H9 (cell line): ENCODE results near the gene PTPN12. TPM values are rescaled to one million over a fixed set of nuclear protein-coding genes. Genes with fewer than 3 reads are reported as not detected.

Experiments
- DNase-seq: peaks from one replicate; pipeline ENCODE4 v3.0.0-alpha.2; 2017
- H2AFZ ChIP-seq: one replicate; pipeline ENCODE4 v1.6.1; 2013; ENCODE audit warnings: mild to moderate bottlenecking, low read length, control low read depth, moderate library complexity
- H2AK5ac ChIP-seq: 2 replicates; pipeline ENCODE4 v1.6.1; 2013; ENCODE audit warnings: low read length, control low read depth, mixed read lengths; ENCODE audit not compliant: insufficient read length
- H2BK120ac ChIP-seq: one replicate; pipeline ENCODE4 v1.6.1; 2013; ENCODE audit warnings: low read depth, mild to moderate bottlenecking, low read length, control low read depth, inconsistent platforms; ENCODE audit not compliant: poor library complexity, severe bottlenecking
- H2BK12ac ChIP-seq: 2 replicates; pipeline ENCODE4 v1.6.1; 2013; ENCODE audit warnings: low read length, control low read depth, mixed read lengths, low read depth; ENCODE audit not compliant: insufficient read length
- H2BK15ac ChIP-seq: 2 replicates; pipeline ENCODE4 v1.6.1; 2013; ENCODE audit warnings: low read depth, low read length, control low read depth
- H2BK20ac ChIP-seq: one replicate; pipeline ENCODE4 v1.6.1; 2013; ENCODE audit warnings: low read depth, mild to moderate bottlenecking, low read length, control low read depth, inconsistent platforms; ENCODE audit not compliant: poor library complexity, severe bottlenecking
- H2BK5ac ChIP-seq: 2 replicates; pipeline ENCODE4 v1.6.1; 2013; ENCODE audit warnings: low read length, control low read depth, mixed read lengths; ENCODE audit not compliant: insufficient read length
- H3K14ac ChIP-seq: 2 replicates; pipeline ENCODE4 v1.6.1; 2013; ENCODE audit warnings: low read length, control low read depth; ENCODE audit not compliant: insufficient read depth
- H3K18ac ChIP-seq: 2 replicates; pipeline ENCODE4 v1.6.1; 2013; ENCODE audit warnings: low read depth, mild to moderate bottlenecking, mixed read lengths, low read length, control low read depth; ENCODE audit not compliant: insufficient read length
- H3K23ac ChIP-seq: 2 replicates; pipeline ENCODE4 v1.6.1; 2013; ENCODE audit warnings: low read length, control low read depth, mixed read lengths, low read depth; ENCODE audit not compliant: insufficient read length
- H3K23me2 ChIP-seq: 2 replicates; pipeline ENCODE4 v1.6.1; 2013; ENCODE audit warnings: low read depth, mild to moderate bottlenecking, mixed read lengths, low read length, control low read depth; ENCODE audit not compliant: insufficient read length, poor library complexity, severe bottlenecking
- H3K27ac ChIP-seq: 2 replicates; pipeline ENCODE4 v1.5.1; 2013; ENCODE audit warnings: low read length, control low read depth, mixed read lengths, low read depth; ENCODE audit not compliant: insufficient read length
- H3K27me3 ChIP-seq: 2 replicates; pipeline ENCODE4 v1.6.1; 2013; ENCODE audit warnings: low read length, control low read depth, inconsistent platforms; ENCODE audit not compliant: insufficient read depth
- H3K4ac ChIP-seq: 2 replicates; pipeline ENCODE4 v1.6.1; 2013; ENCODE audit warnings: low read depth, mild to moderate bottlenecking, control low read depth, inconsistent platforms, low read length, moderate library complexity
- H3K4me1 ChIP-seq: 2 replicates; pipeline ENCODE4 v1.6.1; 2013; ENCODE audit warnings: low read length, control low read depth, inconsistent platforms; ENCODE audit not compliant: insufficient read depth
- H3K4me2 ChIP-seq: 2 replicates; pipeline ENCODE4 v1.6.1; 2013; ENCODE audit warnings: low read length, control low read depth, mixed read lengths; ENCODE audit not compliant: insufficient read length, insufficient read depth
- H3K56ac ChIP-seq: 2 replicates; pipeline ENCODE4 v1.6.1; 2013; ENCODE audit warnings: low read depth, mild to moderate bottlenecking, mixed read lengths, low read length, control low read depth; ENCODE audit not compliant: insufficient read length
- H3K79me1 ChIP-seq: 2 replicates; pipeline ENCODE4 v1.6.1; 2013; ENCODE audit warnings: low read depth, mild to moderate bottlenecking, moderate library complexity, low read length, control low read depth, inconsistent platforms; ENCODE audit not compliant: insufficient read depth, poor library complexity, severe bottlenecking
- H3K79me2 ChIP-seq: 2 replicates; pipeline ENCODE4 v1.6.1; 2013; ENCODE audit warnings: low read length, control low read depth, inconsistent platforms; ENCODE audit not compliant: insufficient read depth
- H3K9ac ChIP-seq: 2 replicates; pipeline ENCODE4 v1.6.1; 2013; ENCODE audit warnings: low read length, control low read depth, mixed read lengths; ENCODE audit not compliant: insufficient read length; ENCODE audit errors: extremely low read depth
- H3K9me3 ChIP-seq: one replicate; pipeline ENCODE4 v1.6.1; 2013; ENCODE audit warnings: low read depth, low read length, inconsistent platforms; ENCODE audit not compliant: control insufficient read depth
- H3T11ph ChIP-seq: one replicate; pipeline ENCODE4 v1.6.1; 2013; ENCODE audit warnings: mild to moderate bottlenecking, low read length, control low read depth, inconsistent platforms
- H4K20me1 ChIP-seq: one replicate; pipeline ENCODE4 v1.6.1; 2013; ENCODE audit not compliant: control insufficient read depth, insufficient read length, insufficient read depth
- H4K5ac ChIP-seq: 2 replicates; pipeline ENCODE4 v1.6.1; 2013; ENCODE audit warnings: low read depth, mild to moderate bottlenecking, mixed read lengths, low read length, control low read depth; ENCODE audit not compliant: insufficient read length
- H4K8ac ChIP-seq: replicated peaks from 2 replicates; pipeline ENCODE4 v1.6.1; 2013; ENCODE audit warnings: low read length, control low read depth, mixed read lengths, low read depth; ENCODE audit not compliant: insufficient read length
- H4K91ac ChIP-seq: 2 replicates; pipeline ENCODE4 v1.6.1; 2013; ENCODE audit warnings: low read depth, mild to moderate bottlenecking, moderate library complexity, mixed read lengths, low read length, control low read depth; ENCODE audit not compliant: insufficient read length
- H3K27ac Mint-ChIP-seq, 3 experiments: 2 replicates in 2 of 3; 3 replicates in 1 of 3; pipeline ENCODE4 v1.8.0; 2020 to 2021; ENCODE audit warnings: mixed read lengths in 3 of 3, mild to moderate bottlenecking in 1 of 3, moderate library complexity in 1 of 3
- H3K27me3 Mint-ChIP-seq: 2 replicates; pipeline ENCODE4 v1.8.0; 2021; ENCODE audit warnings: low read depth, mild to moderate bottlenecking, moderate library complexity, mixed read lengths
- H3K36me3 Mint-ChIP-seq, 3 experiments: 2 replicates in 2 of 3; 3 replicates in 1 of 3; pipeline ENCODE4 v1.8.0; 2020 to 2021; ENCODE audit warnings: low read depth in 3 of 3, mixed read lengths in 3 of 3; ENCODE audit not compliant: insufficient read depth in 1 of 3
- H3K4me1 Mint-ChIP-seq, 2 experiments: 2 replicates each; pipeline ENCODE4 v1.8.0; 2020; ENCODE audit warnings: mixed read lengths in 2 of 2
- H3K4me3 Mint-ChIP-seq, 2 experiments: 2 replicates in 1 of 2; 3 replicates in 1 of 2; pipeline ENCODE4 v1.8.0; 2020 to 2021; ENCODE audit warnings: mild to moderate bottlenecking in 2 of 2, mixed read lengths in 2 of 2, moderate library complexity in 1 of 2
- H3K9me3 Mint-ChIP-seq, 2 experiments: 2 replicates in 1 of 2; 3 replicates in 1 of 2; pipeline ENCODE4 v1.8.0; 2020; ENCODE audit warnings: mild to moderate bottlenecking in 2 of 2, mixed read lengths in 2 of 2, moderate library complexity in 1 of 2
- whole genome bisulfite sequencing: extraction: QIAGEN DNeasy Blood & Tissue Kit; methylation state at CpG from one replicate; pipeline ENCODE4 v1.1.7; 2013; ENCODE audit warnings: missing lambda C conversion rate, low lambda C conversion rate, mixed read lengths; ENCODE audit not compliant: insufficient read length; ENCODE audit errors: extremely low coverage; 5-methylcytosine and 5-hydroxymethylcytosine counted together
- total RNA-seq: library from RNA; stranded (reverse); gene quantifications from 2 replicates; pipeline ENCODE4 v1.2.1, GENCODE V29; 2021
- TF ChIP-seq, protein P1 (sequence below): fragments of 200-600 bp; sonication (generic); conservative IDR thresholded peaks from 3 replicates; pipeline ENCODE4 v1.8.0; 2021; ENCODE audit warnings: antibody characterized with exemption, mild to moderate bottlenecking

Gene PTPN12
- total RNA-seq, 1 experiment from 2014 or later, result 128 TPM

DNA sequence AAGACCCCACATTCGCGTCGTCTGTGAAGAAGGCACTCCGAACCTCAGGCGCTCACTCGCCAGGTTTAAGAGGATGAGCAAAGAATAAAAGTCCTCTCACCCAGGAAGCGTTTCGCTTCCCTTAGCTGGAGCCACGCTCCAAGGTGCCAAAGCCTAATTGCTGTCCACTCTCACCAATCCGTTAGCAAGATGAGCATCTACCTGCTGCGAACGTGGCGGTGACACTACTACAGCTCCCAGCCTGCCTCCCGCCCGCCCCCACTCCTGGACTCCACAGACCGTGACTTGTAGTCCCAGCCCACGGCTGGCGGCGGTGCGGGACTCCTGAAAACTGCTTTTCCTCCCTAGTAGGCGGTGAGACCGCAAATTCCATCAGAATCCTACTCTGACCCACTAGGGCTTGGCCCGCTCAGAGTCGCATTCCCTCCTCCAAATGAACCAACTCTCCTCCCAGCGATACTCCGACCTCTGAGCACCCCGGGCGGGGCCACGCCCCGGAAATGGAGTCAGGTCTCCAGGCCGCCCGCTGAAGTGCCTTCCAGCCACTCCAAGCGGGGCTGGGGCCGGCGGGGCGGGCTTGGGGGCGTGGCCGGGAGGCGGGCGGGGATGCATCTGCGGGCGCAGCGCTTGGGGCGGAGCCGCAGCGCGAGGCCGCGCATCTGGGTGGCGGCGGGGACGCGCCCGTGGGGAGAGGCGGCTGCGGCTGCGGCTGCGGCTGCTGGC is 521 bp upstream of the PTPN12 start:
- no peak overlapping the region for H2AK5ac ChIP-seq
- Mint-ChIP-seq H3K36me3 (peaks cover 13 to 17% (median 14%) of the 10 kb centered on the region in 3 experiments), H3K4me1 (peaks cover 17 to 29% of the 10 kb centered on the region in 2 experiments), H3K27ac (peak overlapping the region; percentile 92 to 97 (median 96); a peak in 6 of 7 replicates), H3K4me3 (peak overlapping the region; percentile 93 to 97), H3K27me3 (no peaks in the 10 kb centered on the region), H3K9me3 (peaks cover 12 to 13% of the 10 kb centered on the region in 2 experiments)
- no CpG with 5 or more reads among the region's 58 CpGs for WGBS
- peak overlapping the region; percentile 1 for H3K27ac ChIP-seq
- H3K79me1 ChIP-seq, result no peaks in the 10 kb centered on the region
- no peak overlapping the region for H2BK5ac ChIP-seq
- H3K23me2 ChIP-seq, result peaks cover 6% of the 10 kb centered on the region
- peak overlapping the region; percentile 9 for H3K18ac ChIP-seq
- no peak overlapping the region for H4K8ac ChIP-seq
- H2AFZ ChIP-seq, result no peak overlapping the region
- H3K4ac ChIP-seq, result no peak overlapping the region
- H2BK20ac ChIP-seq, result no peak overlapping the region
- H3K27me3 ChIP-seq, result no peaks in the 10 kb centered on the region
- H3K79me2 ChIP-seq, result peaks cover 21% of the 10 kb centered on the region; the same call in 1 of the 2 replicates
- no peak overlapping the region for H3K23ac ChIP-seq
- TF ChIP-seq, protein P1, sequence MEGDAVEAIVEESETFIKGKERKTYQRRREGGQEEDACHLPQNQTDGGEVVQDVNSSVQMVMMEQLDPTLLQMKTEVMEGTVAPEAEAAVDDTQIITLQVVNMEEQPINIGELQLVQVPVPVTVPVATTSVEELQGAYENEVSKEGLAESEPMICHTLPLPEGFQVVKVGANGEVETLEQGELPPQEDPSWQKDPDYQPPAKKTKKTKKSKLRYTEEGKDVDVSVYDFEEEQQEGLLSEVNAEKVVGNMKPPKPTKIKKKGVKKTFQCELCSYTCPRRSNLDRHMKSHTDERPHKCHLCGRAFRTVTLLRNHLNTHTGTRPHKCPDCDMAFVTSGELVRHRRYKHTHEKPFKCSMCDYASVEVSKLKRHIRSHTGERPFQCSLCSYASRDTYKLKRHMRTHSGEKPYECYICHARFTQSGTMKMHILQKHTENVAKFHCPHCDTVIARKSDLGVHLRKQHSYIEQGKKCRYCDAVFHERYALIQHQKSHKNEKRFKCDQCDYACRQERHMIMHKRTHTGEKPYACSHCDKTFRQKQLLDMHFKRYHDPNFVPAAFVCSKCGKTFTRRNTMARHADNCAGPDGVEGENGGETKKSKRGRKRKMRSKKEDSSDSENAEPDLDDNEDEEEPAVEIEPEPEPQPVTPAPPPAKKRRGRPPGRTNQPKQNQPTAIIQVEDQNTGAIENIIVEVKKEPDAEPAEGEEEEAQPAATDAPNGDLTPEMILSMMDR, result no peak
- H4K91ac ChIP-seq, result no peak overlapping the region
- H2BK120ac ChIP-seq, result no peak overlapping the region
- H4K5ac ChIP-seq, result no peak overlapping the region
- H2BK12ac ChIP-seq, result no peak overlapping the region
- peak overlapping the region; percentile 78 for H3K9ac ChIP-seq
- H3K4me2 ChIP-seq, result peak overlapping the region; percentile 85
- no peak overlapping the region for H3K56ac ChIP-seq
- no peaks in the 10 kb centered on the region for H3K9me3 ChIP-seq
- H4K20me1 ChIP-seq, result no peaks in the 10 kb centered on the region
- H3K4me1 ChIP-seq, result no peaks in the 10 kb centered on the region
- no peak overlapping the region for H3T11ph ChIP-seq
- H3K14ac ChIP-seq, result 0 out of 2 replicates have a peak overlapping the region, but pooled peaks have one; percentile 70
- DNase-seq, result peak; percentile 98
- no peak overlapping the region for H2BK15ac ChIP-seq
